Osteocyte (in vitro differentiated cells): ENCODE results near the gene OGFOD3. TPM values are rescaled to one million over a fixed set of nuclear protein-coding genes. Genes with fewer than 3 reads are reported as not detected.
"Not testable (repeated sequence)": the region's sequence is repeated elsewhere in the genome, so short reads cannot be mapped to it uniquely, and the experiment has no call there.

Source experiments
- DNase-seq: peaks from one replicate; pipeline ENCODE4 v3.0.0; 2021; ENCODE audit warnings: mixed read lengths; ENCODE audit not compliant: unreplicated experiment; ENCODE audit errors: extremely low spot score
- H3K27ac Mint-ChIP-seq: one replicate; pipeline ENCODE4 v1.8.0; 2021; ENCODE audit warnings: mild to moderate bottlenecking, mixed read lengths; ENCODE audit not compliant: unreplicated experiment
- H3K27me3 Mint-ChIP-seq: one replicate; pipeline ENCODE4 v1.8.0; 2021; ENCODE audit warnings: mixed read lengths; ENCODE audit not compliant: unreplicated experiment
- H3K36me3 Mint-ChIP-seq: one replicate; pipeline ENCODE4 v1.8.0; 2021; ENCODE audit warnings: mixed read lengths; ENCODE audit not compliant: unreplicated experiment
- H3K4me1 Mint-ChIP-seq: one replicate; pipeline ENCODE4 v1.8.0; 2021; ENCODE audit warnings: mixed read lengths; ENCODE audit not compliant: unreplicated experiment
- H3K4me3 Mint-ChIP-seq: one replicate; pipeline ENCODE4 v1.8.0; 2021; ENCODE audit warnings: mild to moderate bottlenecking, moderate library complexity, mixed read lengths; ENCODE audit not compliant: unreplicated experiment
- H3K9me3 Mint-ChIP-seq: one replicate; pipeline ENCODE4 v1.8.0; 2021; ENCODE audit warnings: mixed read lengths; ENCODE audit not compliant: unreplicated experiment
- total RNA-seq: library from RNA; stranded (reverse); gene quantifications from 2 replicates; pipeline ENCODE4 v1.2.1, GENCODE V29; 2021
- TF ChIP-seq, protein P1 (sequence below): fragments of 200-600 bp; sonication (generic); IDR thresholded peaks from 2 replicates; pipeline ENCODE4 v1.5.0; 2021; ENCODE audit warnings: antibody characterized with exemption, mild to moderate bottlenecking, moderate library complexity

OGFOD3 gene
- total RNA-seq, 1 donor from 2014 or later: 32.8 TPM

- peaks cover 4% of the 10 kb centered on the region for H3K36me3 Mint-ChIP-seq
- H3K27me3 Mint-ChIP-seq: no peaks in the 10 kb centered on the region
- no peak overlapping the region for H3K27ac Mint-ChIP-seq
- no peak for DNase-seq
- peaks cover 20% of the 10 kb centered on the region for H3K4me1 Mint-ChIP-seq
- no peaks in the 10 kb centered on the region for H3K9me3 Mint-ChIP-seq
- H3K4me3 Mint-ChIP-seq: no peak overlapping the region
- TF ChIP-seq, protein P1, sequence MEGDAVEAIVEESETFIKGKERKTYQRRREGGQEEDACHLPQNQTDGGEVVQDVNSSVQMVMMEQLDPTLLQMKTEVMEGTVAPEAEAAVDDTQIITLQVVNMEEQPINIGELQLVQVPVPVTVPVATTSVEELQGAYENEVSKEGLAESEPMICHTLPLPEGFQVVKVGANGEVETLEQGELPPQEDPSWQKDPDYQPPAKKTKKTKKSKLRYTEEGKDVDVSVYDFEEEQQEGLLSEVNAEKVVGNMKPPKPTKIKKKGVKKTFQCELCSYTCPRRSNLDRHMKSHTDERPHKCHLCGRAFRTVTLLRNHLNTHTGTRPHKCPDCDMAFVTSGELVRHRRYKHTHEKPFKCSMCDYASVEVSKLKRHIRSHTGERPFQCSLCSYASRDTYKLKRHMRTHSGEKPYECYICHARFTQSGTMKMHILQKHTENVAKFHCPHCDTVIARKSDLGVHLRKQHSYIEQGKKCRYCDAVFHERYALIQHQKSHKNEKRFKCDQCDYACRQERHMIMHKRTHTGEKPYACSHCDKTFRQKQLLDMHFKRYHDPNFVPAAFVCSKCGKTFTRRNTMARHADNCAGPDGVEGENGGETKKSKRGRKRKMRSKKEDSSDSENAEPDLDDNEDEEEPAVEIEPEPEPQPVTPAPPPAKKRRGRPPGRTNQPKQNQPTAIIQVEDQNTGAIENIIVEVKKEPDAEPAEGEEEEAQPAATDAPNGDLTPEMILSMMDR: no peak
These were observed 5.6 kb downstream of the OGFOD3 start for GRCh38 chr17:82412535-82413520.

- H3K9me3 Mint-ChIP-seq, H3K27me3 Mint-ChIP-seq, H3K4me3 Mint-ChIP-seq, H3K27ac Mint-ChIP-seq, H3K36me3 Mint-ChIP-seq, DNase-seq: not testable (repeated sequence)
- peaks cover 25% of the 10 kb centered on the region for H3K4me1 Mint-ChIP-seq
These were observed 6.3 kb downstream of the OGFOD3 start for GRCh38 chr17:82412081-82412480.

- H3K27me3 Mint-ChIP-seq: no peaks in the 10 kb centered on the region
- H3K9me3 Mint-ChIP-seq: no peaks in the 10 kb centered on the region
- peaks cover 25% of the 10 kb centered on the region for H3K4me1 Mint-ChIP-seq
- H3K27ac Mint-ChIP-seq: no peak overlapping the region
- H3K36me3 Mint-ChIP-seq: peaks cover 4% of the 10 kb centered on the region
- no peak for DNase-seq
- H3K4me3 Mint-ChIP-seq: no peak overlapping the region
- TF ChIP-seq, protein P1: no peak
These were observed 6.9 kb downstream of the OGFOD3 start for GRCh38 chr17:82411396-82412053.

GRCh38 chr17:82410014-82410716 lies 8.2 kb downstream of the OGFOD3 start:
- H3K27me3 Mint-ChIP-seq: no peaks in the 10 kb centered on the region
- H3K4me1 Mint-ChIP-seq: peaks cover 24% of the 10 kb centered on the region

DNA sequence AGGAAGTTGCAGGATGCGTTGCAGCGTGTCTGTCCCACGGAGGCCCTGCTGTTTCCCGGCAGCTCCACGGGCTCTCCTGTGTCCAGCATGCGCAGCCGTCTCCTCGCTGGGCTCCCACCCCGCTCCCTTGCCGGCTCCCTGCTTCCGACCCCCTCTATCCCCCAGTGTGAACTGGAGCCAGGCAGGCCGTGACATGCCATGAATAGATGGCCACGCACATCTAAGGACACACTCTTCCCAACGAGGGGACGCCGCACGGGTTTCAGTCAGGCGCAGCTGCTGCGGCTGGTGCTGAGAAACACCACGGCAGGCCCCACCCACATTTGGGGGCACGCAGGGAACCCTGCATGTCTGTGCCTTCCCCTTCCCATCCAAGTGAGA lies 9.5 kb downstream of the OGFOD3 start:
- Mint-ChIP-seq H3K36me3 (peaks cover 6% of the 10 kb centered on the region), H3K9me3 (no peaks in the 10 kb centered on the region), H3K27me3 (no peaks in the 10 kb centered on the region), H3K4me3 (no peak overlapping the region), H3K27ac (no peak overlapping the region), H3K4me1 (peaks cover 16% of the 10 kb centered on the region)
- no peak for DNase-seq
- TF ChIP-seq, protein P1: no peak

More at GRCh38 chr17:82410014-82410716, 8.2 kb downstream of the OGFOD3 start:
- peaks cover 6% of the 10 kb centered on the region for H3K36me3 Mint-ChIP-seq
- H3K4me3 Mint-ChIP-seq: no peak overlapping the region
- no peak overlapping the region for H3K27ac Mint-ChIP-seq
- TF ChIP-seq, protein P1: no peak
- no peak for DNase-seq
- H3K9me3 Mint-ChIP-seq: no peaks in the 10 kb centered on the region
